Neural cell (in vitro differentiated cells): Measurements from ENCODE around the gene ELP4. TPM values are rescaled to one million over a fixed set of nuclear protein-coding genes. Genes with fewer than 3 reads are reported as not detected.

ENCODE experiments used
- H2AFZ ChIP-seq: fragments of 200-600, 300-800 bp; sonication (generic), shearing (Covaris generic); 2 replicates; pipeline ENCODE4 v1.6.0; 2014; ENCODE audit warnings: low read depth, mild to moderate bottlenecking, antibody characterized with exemption, low read length, moderate library complexity
- H3F3A ChIP-seq: fragments of 200-600 bp; shearing (Covaris generic); 2 replicates; pipeline ENCODE4 v1.6.1; 2016; ENCODE audit warnings: mild to moderate bottlenecking, moderate library complexity, mixed read lengths, antibody characterized with exemption, low read length; ENCODE audit not compliant: insufficient read depth, poor library complexity, severe bottlenecking
- H3K27ac ChIP-seq: fragments of 200-600, 300-800 bp; sonication (generic), shearing (Covaris generic); 2 replicates; pipeline ENCODE4 v1.5.1; 2014; ENCODE audit warnings: mild to moderate bottlenecking, low read length, moderate library complexity
- H3K27me3 ChIP-seq: fragments of 300-800, 200-600 bp; sonication (generic), shearing (Covaris generic); 2 replicates; pipeline ENCODE4 v1.6.0; 2014; ENCODE audit warnings: mild to moderate bottlenecking, low read depth, low read length, moderate library complexity; ENCODE audit not compliant: insufficient read depth
- H3K36me3 ChIP-seq: fragments of 300-800, 200-600 bp; sonication (generic), shearing (Covaris generic); 2 replicates; pipeline ENCODE4 v1.5.1; 2014; ENCODE audit warnings: mild to moderate bottlenecking, antibody characterized with exemption, low read length, moderate library complexity; ENCODE audit not compliant: insufficient read depth
- H3K4me2 ChIP-seq: fragments of 300-800, 200-600 bp; sonication (generic), shearing (Covaris generic); 2 replicates; pipeline ENCODE4 v1.6.0; 2014; ENCODE audit warnings: mild to moderate bottlenecking, low read length
- H3K4me3 ChIP-seq: fragments of 300-800, 200-600 bp; sonication (generic), shearing (Covaris generic); 2 replicates; pipeline ENCODE4 v1.5.1; 2014; ENCODE audit warnings: mild to moderate bottlenecking, low read length, moderate library complexity
- H3K79me2 ChIP-seq: fragments of 200-600 bp; shearing (Covaris generic); replicated peaks from 2 replicates; pipeline ENCODE4 v1.6.0; 2014; ENCODE audit warnings: mild to moderate bottlenecking, low read length, moderate library complexity; ENCODE audit not compliant: insufficient read depth
- H3K9ac ChIP-seq: fragments of 300-800, 200-600 bp; sonication (generic), shearing (Covaris generic); 2 replicates; pipeline ENCODE4 v1.6.1; 2016; ENCODE audit warnings: mild to moderate bottlenecking, low read length, mixed read lengths
- H3K9me2 ChIP-seq: fragments of 200-600 bp; shearing (Covaris generic); 2 replicates; pipeline ENCODE4 v1.6.1; 2016; ENCODE audit warnings: mild to moderate bottlenecking, low read length, mixed read lengths; ENCODE audit not compliant: insufficient read depth
- H3K9me3 ChIP-seq: fragments of 200-600, 300-800 bp; sonication (generic), shearing (Covaris generic); 2 replicates; pipeline ENCODE4 v1.6.1; 2016; ENCODE audit warnings: mild to moderate bottlenecking, mixed run types, low read length, moderate library complexity, mixed read lengths
- H4K20me1 ChIP-seq: fragments of 200-600 bp; shearing (Covaris generic); 2 replicates; pipeline ENCODE4 v1.6.1; 2016; ENCODE audit warnings: mild to moderate bottlenecking, mixed run types; ENCODE audit not compliant: insufficient read depth
- EP300 ChIP-seq: fragments of 450-650 bp; conservative IDR thresholded peaks from 2 replicates; pipeline ENCODE4 v1.6.1; 2014; ENCODE audit warnings: antibody characterized with exemption, mild to moderate bottlenecking, moderate library complexity; ENCODE audit not compliant: poor library complexity, severe bottlenecking
- EZH2 ChIP-seq: fragments of 200-600, 300-800 bp; shearing (Covaris generic), sonication (generic); IDR thresholded peaks from 2 replicates; pipeline ENCODE4 v1.6.1; 2014; ENCODE audit warnings: antibody characterized with exemption, low read length, borderline replicate concordance, mild to moderate bottlenecking; ENCODE audit not compliant: insufficient read depth, poor library complexity, severe bottlenecking
- MXI1 ChIP-seq: fragments of 450-650 bp; conservative IDR thresholded peaks from 2 replicates; pipeline ENCODE4 v1.6.1; 2014; ENCODE audit warnings: antibody characterized with exemption, mild to moderate bottlenecking; ENCODE audit not compliant: poor library complexity, severe bottlenecking
- POLR2AphosphoS5 ChIP-seq: IDR thresholded peaks from 2 replicates; pipeline ENCODE4 v1.6.1; 2012
- RAD21 ChIP-seq: fragments of 450-650 bp; conservative IDR thresholded peaks from 2 replicates; pipeline ENCODE4 v1.6.1; 2014; ENCODE audit warnings: antibody characterized with exemption, mild to moderate bottlenecking, moderate library complexity
- SMC3 ChIP-seq: fragments of 450-650 bp; conservative IDR thresholded peaks from 2 replicates; pipeline ENCODE4 v1.6.1; 2014; ENCODE audit warnings: antibody characterized with exemption, mild to moderate bottlenecking, moderate library complexity; ENCODE audit not compliant: poor library complexity
- TAF1 ChIP-seq: IDR thresholded peaks from 2 replicates; pipeline ENCODE4 v1.6.1; 2012; ENCODE audit warnings: low read depth
- polyA plus RNA-seq: library from polyadenylated mRNA; depleted of rRNA; stranded (reverse); fragments of >200 nt; gene quantifications from 2 replicates; pipeline ENCODE4 v1.2.3, GENCODE V29; 2014
- TF ChIP-seq, protein P1 (sequence below): IDR thresholded peaks from 2 replicates; pipeline ENCODE4 v1.6.1; 2012; ENCODE audit warnings: borderline replicate concordance
- TF ChIP-seq, protein P2 (sequence below): fragments of 450-650 bp; IDR thresholded peaks from 2 replicates; pipeline ENCODE4 v1.5.1; 2014; ENCODE audit warnings: antibody characterized with exemption, mild to moderate bottlenecking, moderate library complexity; ENCODE audit not compliant: poor library complexity, severe bottlenecking

Gene ELP4
- polyA plus RNA-seq, 1 donor from 2014 or later: 30.4 TPM

DNA sequence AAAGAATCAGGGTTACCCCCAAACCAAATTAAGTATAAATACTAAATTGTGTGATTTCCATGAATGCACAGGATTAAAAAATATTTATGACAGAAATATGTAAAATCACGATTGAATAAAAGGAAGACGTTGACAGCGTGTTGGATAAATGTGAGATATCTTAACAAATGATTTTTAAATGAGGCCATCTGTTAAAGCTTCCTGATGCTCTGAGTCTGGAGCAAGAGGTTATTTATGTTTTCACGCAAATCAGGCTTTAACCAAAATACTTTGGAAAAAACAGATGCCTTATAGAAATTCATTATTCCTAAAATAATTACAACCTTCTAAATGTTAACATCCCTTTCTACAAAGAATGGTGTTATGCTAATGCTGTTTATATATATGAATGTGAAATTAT, 178.3 kb downstream of the ELP4 start:
- no peak overlapping the region for H2AFZ ChIP-seq
- no peaks in the 10 kb centered on the region for H4K20me1 ChIP-seq
- H3K27ac ChIP-seq: no peak overlapping the region
- no peaks in the 10 kb centered on the region for H3K79me2 ChIP-seq
- H3K9me3 ChIP-seq: no peaks in the 10 kb centered on the region
- no peaks in the 10 kb centered on the region for H3F3A ChIP-seq
- H3K4me3 ChIP-seq: no peak overlapping the region
- TF ChIP-seq, protein P1, sequence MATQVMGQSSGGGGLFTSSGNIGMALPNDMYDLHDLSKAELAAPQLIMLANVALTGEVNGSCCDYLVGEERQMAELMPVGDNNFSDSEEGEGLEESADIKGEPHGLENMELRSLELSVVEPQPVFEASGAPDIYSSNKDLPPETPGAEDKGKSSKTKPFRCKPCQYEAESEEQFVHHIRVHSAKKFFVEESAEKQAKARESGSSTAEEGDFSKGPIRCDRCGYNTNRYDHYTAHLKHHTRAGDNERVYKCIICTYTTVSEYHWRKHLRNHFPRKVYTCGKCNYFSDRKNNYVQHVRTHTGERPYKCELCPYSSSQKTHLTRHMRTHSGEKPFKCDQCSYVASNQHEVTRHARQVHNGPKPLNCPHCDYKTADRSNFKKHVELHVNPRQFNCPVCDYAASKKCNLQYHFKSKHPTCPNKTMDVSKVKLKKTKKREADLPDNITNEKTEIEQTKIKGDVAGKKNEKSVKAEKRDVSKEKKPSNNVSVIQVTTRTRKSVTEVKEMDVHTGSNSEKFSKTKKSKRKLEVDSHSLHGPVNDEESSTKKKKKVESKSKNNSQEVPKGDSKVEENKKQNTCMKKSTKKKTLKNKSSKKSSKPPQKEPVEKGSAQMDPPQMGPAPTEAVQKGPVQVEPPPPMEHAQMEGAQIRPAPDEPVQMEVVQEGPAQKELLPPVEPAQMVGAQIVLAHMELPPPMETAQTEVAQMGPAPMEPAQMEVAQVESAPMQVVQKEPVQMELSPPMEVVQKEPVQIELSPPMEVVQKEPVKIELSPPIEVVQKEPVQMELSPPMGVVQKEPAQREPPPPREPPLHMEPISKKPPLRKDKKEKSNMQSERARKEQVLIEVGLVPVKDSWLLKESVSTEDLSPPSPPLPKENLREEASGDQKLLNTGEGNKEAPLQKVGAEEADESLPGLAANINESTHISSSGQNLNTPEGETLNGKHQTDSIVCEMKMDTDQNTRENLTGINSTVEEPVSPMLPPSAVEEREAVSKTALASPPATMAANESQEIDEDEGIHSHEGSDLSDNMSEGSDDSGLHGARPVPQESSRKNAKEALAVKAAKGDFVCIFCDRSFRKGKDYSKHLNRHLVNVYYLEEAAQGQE: no peak
- TF ChIP-seq EZH2 (no peak), POLR2AphosphoS5 (no peak), TAF1 (no peak), SMC3 (no peak), RAD21 (no peak), EP300 (no peak), MXI1 (no peak)
- TF ChIP-seq, protein P2, sequence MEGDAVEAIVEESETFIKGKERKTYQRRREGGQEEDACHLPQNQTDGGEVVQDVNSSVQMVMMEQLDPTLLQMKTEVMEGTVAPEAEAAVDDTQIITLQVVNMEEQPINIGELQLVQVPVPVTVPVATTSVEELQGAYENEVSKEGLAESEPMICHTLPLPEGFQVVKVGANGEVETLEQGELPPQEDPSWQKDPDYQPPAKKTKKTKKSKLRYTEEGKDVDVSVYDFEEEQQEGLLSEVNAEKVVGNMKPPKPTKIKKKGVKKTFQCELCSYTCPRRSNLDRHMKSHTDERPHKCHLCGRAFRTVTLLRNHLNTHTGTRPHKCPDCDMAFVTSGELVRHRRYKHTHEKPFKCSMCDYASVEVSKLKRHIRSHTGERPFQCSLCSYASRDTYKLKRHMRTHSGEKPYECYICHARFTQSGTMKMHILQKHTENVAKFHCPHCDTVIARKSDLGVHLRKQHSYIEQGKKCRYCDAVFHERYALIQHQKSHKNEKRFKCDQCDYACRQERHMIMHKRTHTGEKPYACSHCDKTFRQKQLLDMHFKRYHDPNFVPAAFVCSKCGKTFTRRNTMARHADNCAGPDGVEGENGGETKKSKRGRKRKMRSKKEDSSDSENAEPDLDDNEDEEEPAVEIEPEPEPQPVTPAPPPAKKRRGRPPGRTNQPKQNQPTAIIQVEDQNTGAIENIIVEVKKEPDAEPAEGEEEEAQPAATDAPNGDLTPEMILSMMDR: no peak
- H3K9ac ChIP-seq: no peak overlapping the region
- H3K36me3 ChIP-seq: no peaks in the 10 kb centered on the region
- no peaks in the 10 kb centered on the region for H3K27me3 ChIP-seq
- no peak overlapping the region for H3K4me2 ChIP-seq
- H3K9me2 ChIP-seq: no peaks in the 10 kb centered on the region

DNA sequence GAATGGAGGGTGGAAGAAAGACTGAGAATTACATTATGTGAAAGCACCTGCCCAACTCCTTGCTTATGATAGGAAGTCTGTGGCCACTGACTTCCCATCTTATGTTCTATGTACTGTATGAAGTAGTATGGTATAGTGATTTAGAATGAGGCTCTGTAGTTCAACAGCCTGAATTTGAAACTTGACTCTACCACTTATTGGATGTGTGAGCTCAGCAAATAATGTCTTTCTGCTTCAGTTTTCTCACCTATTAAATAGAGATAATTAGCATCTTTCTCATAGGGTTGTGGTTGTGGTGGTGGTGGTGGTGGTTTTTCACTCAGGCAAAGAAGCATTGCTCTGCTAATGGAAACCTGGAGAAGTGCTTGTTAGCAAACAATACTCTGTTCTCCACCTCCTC, 180.0 kb downstream of the ELP4 start:
- Histone ChIP-seq H3K27me3 (no peaks in the 10 kb centered on the region), H3K79me2 (no peaks in the 10 kb centered on the region), H3K4me3 (no peak overlapping the region), H3K36me3 (no peaks in the 10 kb centered on the region), H3F3A (no peaks in the 10 kb centered on the region), H3K4me2 (no peak overlapping the region), H4K20me1 (no peaks in the 10 kb centered on the region), H2AFZ (no peak overlapping the region), H3K9me2 (no peaks in the 10 kb centered on the region), H3K9ac (no peak overlapping the region), H3K27ac (no peak overlapping the region), H3K9me3 (no peaks in the 10 kb centered on the region)
- TF ChIP-seq, protein P1: no peak
- TF ChIP-seq TAF1 (no peak), MXI1 (no peak), RAD21 (no peak), POLR2AphosphoS5 (no peak), EZH2 (no peak)
- TF ChIP-seq, protein P2: no peak
